WTC11 (cell line): ENCODE results near the gene SYN1. TPM values are rescaled to one million over a fixed set of nuclear protein-coding genes. Genes with fewer than 3 reads are reported as not detected.

Experiments
- ATAC-seq: fragments of 200-7000 bp; cut with Tn5 transposase; 2 replicates; pipeline ENCODE4 v1.10.0; 2021; ENCODE audit warnings: mild to moderate bottlenecking, moderate library complexity
- CTCF ChIA-PET: fragments of 300-600 bp; sonication (Branson Sonifier 250); formaldehyde crosslinking; loops from one replicate; lab custom pipeline; 2021; ENCODE audit warnings: antibody characterized with exemption; lab: Charles Lee
- POLR2A ChIA-PET: fragments of 350-600 bp; sonication (Branson Sonifier 250); formaldehyde crosslinking; loops from one replicate; lab custom pipeline; 2021; ENCODE audit warnings: antibody characterized with exemption; lab: Charles Lee
- DNase-seq: peaks from one replicate; pipeline ENCODE4 v3.0.0; 2021; ENCODE audit warnings: low spot score
- H3K27ac Mint-ChIP-seq: 2 replicates; pipeline ENCODE4 v1.8.0; 2021; ENCODE audit warnings: mixed read lengths
- H3K27me3 Mint-ChIP-seq: 2 replicates; pipeline ENCODE4 v1.8.0; 2021; ENCODE audit warnings: low read depth, mild to moderate bottlenecking, moderate library complexity, mixed read lengths
- H3K36me3 Mint-ChIP-seq: 2 replicates; pipeline ENCODE4 v1.8.0; 2021; ENCODE audit warnings: mixed read lengths
- H3K4me1 Mint-ChIP-seq: 2 replicates; pipeline ENCODE4 v1.8.0; 2022; ENCODE audit warnings: mixed read lengths
- H3K4me3 Mint-ChIP-seq: 2 replicates; pipeline ENCODE4 v1.8.0; 2021; ENCODE audit warnings: mild to moderate bottlenecking, moderate library complexity, mixed read lengths
- H3K9me3 Mint-ChIP-seq: 2 replicates; pipeline ENCODE4 v1.8.0; 2021; ENCODE audit warnings: mixed read lengths
- CBFB ChIP-seq: sonication (generic); formaldehyde crosslinking; IDR thresholded peaks from 2 replicates; pipeline ENCODE4 v1.8.1; 2022; ENCODE audit warnings: mild to moderate bottlenecking, low read depth, missing genetic modification reagents
- CREB1 ChIP-seq: sonication (generic); formaldehyde crosslinking; IDR thresholded peaks from 2 replicates; pipeline ENCODE4 v1.8.0; 2023; ENCODE audit warnings: mild to moderate bottlenecking, missing genetic modification reagents
- KAT7 ChIP-seq: sonication (generic); formaldehyde crosslinking; IDR thresholded peaks from 2 replicates; pipeline ENCODE4 v1.8.1; 2023; ENCODE audit warnings: missing genetic modification reagents, mild to moderate bottlenecking, borderline replicate concordance
- NFE2L1 ChIP-seq: sonication (generic); formaldehyde crosslinking; IDR thresholded peaks from 2 replicates; pipeline ENCODE4 v1.8.1; 2023; ENCODE audit warnings: missing genetic modification reagents
- NR1H2 ChIP-seq: sonication (generic); formaldehyde crosslinking; IDR thresholded peaks from 2 replicates; pipeline ENCODE4 v1.9.0; 2021; ENCODE audit warnings: mild to moderate bottlenecking, moderate library complexity, missing genetic modification reagents
- RORB ChIP-seq: fragments of 250-450 bp; sonication (Bioruptor Pico); IDR thresholded peaks from 2 replicates; pipeline ENCODE4 v1.9.0; 2021; ENCODE audit warnings: mild to moderate bottlenecking
- SP1 ChIP-seq: sonication (generic); formaldehyde crosslinking; conservative IDR thresholded peaks from 2 replicates; pipeline ENCODE4 v1.8.1; 2022; ENCODE audit warnings: missing genetic modification reagents
- USF1 ChIP-seq: sonication (generic); formaldehyde crosslinking; IDR thresholded peaks from 2 replicates; pipeline ENCODE4 v1.8.0; 2022; ENCODE audit warnings: mild to moderate bottlenecking, missing genetic modification reagents
- ZBTB21 ChIP-seq: sonication (generic); formaldehyde crosslinking; IDR thresholded peaks from 2 replicates; pipeline ENCODE4 v1.8.1; 2023; ENCODE audit warnings: mild to moderate bottlenecking, missing genetic modification reagents, borderline replicate concordance
- ZMAT4 ChIP-seq: fragments of 250-450 bp; sonication (Bioruptor Pico); IDR thresholded peaks from 2 replicates; pipeline ENCODE4 v1.9.0; 2021; ENCODE audit warnings: mild to moderate bottlenecking
- ZNF219 ChIP-seq: sonication (generic); formaldehyde crosslinking; IDR thresholded peaks from 2 replicates; pipeline ENCODE4 v1.8.0; 2023; ENCODE audit warnings: missing genetic modification reagents, mild to moderate bottlenecking, borderline replicate concordance
- ZNF232 ChIP-seq: sonication (generic); formaldehyde crosslinking; IDR thresholded peaks from 2 replicates; pipeline ENCODE4 v1.8.0; 2022; ENCODE audit warnings: mild to moderate bottlenecking, missing genetic modification reagents
- ZNF423 ChIP-seq: fragments of 250-450 bp; sonication (Bioruptor Pico); IDR thresholded peaks from 2 replicates; pipeline ENCODE4 v2.1.2; 2022; ENCODE audit warnings: mild to moderate bottlenecking, moderate library complexity
- ZNF532 ChIP-seq: fragments of 250-450 bp; sonication (Bioruptor Pico); IDR thresholded peaks from 2 replicates; pipeline ENCODE4 v1.9.0; 2021; ENCODE audit warnings: mild to moderate bottlenecking, borderline replicate concordance
- total RNA-seq: library from RNA; stranded (reverse); gene quantifications from 3 replicates; pipeline ENCODE4 v1.2.3, GENCODE V29; 2021
- TF ChIP-seq, protein P1 (sequence below): sonication (generic); formaldehyde crosslinking; IDR thresholded peaks from 2 replicates; pipeline ENCODE4 v1.8.0; 2022; ENCODE audit warnings: mild to moderate bottlenecking, missing genetic modification reagents
- TF ChIP-seq, protein P2 (sequence below): sonication (generic); formaldehyde crosslinking; IDR thresholded peaks from 2 replicates; pipeline ENCODE4 v1.8.1; 2022; ENCODE audit warnings: low read depth, mild to moderate bottlenecking, moderate library complexity, missing genetic modification reagents, borderline replicate concordance
- TF ChIP-seq, protein P3 (sequence below): sonication (generic); formaldehyde crosslinking; IDR thresholded peaks from 2 replicates; pipeline ENCODE4 v1.8.1; 2023; ENCODE audit warnings: mild to moderate bottlenecking, missing genetic modification reagents, borderline replicate concordance
- TF ChIP-seq, protein P4 (sequence below): sonication (generic); formaldehyde crosslinking; IDR thresholded peaks from 2 replicates; pipeline ENCODE4 v1.8.1; 2023; ENCODE audit warnings: mild to moderate bottlenecking, missing genetic modification reagents, moderate library complexity

SYN1 gene
- total RNA-seq, 1 experiment from 2014 or later = 7.1 TPM

GRCh38 chrX:47649271-47649670 is 29.6 kb upstream of the SYN1 start:
- TF ChIP-seq ZNF219 (CRISPR knock-in tag) (no peak), ZNF423 (CRISPR knock-in tag) (no peak), NFE2L1 (CRISPR knock-in tag) (no peak), NR1H2 (no peak), SP1 (CRISPR knock-in tag) (no peak), RORB (CRISPR knock-in tag) (no peak), ZBTB21 (CRISPR knock-in tag) (no peak), ZNF532 (CRISPR knock-in tag) (no peak)
- TF ChIP-seq, protein P1, sequence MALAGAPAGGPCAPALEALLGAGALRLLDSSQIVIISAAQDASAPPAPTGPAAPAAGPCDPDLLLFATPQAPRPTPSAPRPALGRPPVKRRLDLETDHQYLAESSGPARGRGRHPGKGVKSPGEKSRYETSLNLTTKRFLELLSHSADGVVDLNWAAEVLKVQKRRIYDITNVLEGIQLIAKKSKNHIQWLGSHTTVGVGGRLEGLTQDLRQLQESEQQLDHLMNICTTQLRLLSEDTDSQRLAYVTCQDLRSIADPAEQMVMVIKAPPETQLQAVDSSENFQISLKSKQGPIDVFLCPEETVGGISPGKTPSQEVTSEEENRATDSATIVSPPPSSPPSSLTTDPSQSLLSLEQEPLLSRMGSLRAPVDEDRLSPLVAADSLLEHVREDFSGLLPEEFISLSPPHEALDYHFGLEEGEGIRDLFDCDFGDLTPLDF (CRISPR knock-in tag) = no peak
- TF ChIP-seq, protein P2, sequence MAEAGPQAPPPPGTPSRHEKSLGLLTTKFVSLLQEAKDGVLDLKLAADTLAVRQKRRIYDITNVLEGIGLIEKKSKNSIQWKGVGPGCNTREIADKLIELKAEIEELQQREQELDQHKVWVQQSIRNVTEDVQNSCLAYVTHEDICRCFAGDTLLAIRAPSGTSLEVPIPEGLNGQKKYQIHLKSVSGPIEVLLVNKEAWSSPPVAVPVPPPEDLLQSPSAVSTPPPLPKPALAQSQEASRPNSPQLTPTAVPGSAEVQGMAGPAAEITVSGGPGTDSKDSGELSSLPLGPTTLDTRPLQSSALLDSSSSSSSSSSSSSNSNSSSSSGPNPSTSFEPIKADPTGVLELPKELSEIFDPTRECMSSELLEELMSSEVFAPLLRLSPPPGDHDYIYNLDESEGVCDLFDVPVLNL (CRISPR knock-in tag) = no peak
- no peak overlapping the region; the same call in 1 of the 2 replicates for H3K27ac Mint-ChIP-seq
- ATAC-seq = no peak
- H3K4me3 Mint-ChIP-seq = peak overlapping the region; percentile 80
- no peaks in the 10 kb centered on the region for H3K9me3 Mint-ChIP-seq
- H3K27me3 Mint-ChIP-seq = no peaks in the 10 kb centered on the region
- ChIA-PET POLR2A (no interaction called here), CTCF (no interaction called here)
- H3K4me1 Mint-ChIP-seq = peaks cover 26% of the 10 kb centered on the region
- no peak for DNase-seq
- peaks cover 13% of the 10 kb centered on the region for H3K36me3 Mint-ChIP-seq

- no peaks in the 10 kb centered on the region for H3K9me3 Mint-ChIP-seq
- CTCF ChIA-PET = no interaction called here
- H3K36me3 Mint-ChIP-seq = peaks cover 8% of the 10 kb centered on the region
- TF ChIP-seq ZNF423 (CRISPR knock-in tag) (no peak), CREB1 (CRISPR knock-in tag) (no peak), USF1 (no peak), KAT7 (no peak), ZNF232 (no peak), ZMAT4 (CRISPR knock-in tag) (no peak), CBFB (CRISPR knock-in tag) (no peak)
- TF ChIP-seq, protein P3, sequence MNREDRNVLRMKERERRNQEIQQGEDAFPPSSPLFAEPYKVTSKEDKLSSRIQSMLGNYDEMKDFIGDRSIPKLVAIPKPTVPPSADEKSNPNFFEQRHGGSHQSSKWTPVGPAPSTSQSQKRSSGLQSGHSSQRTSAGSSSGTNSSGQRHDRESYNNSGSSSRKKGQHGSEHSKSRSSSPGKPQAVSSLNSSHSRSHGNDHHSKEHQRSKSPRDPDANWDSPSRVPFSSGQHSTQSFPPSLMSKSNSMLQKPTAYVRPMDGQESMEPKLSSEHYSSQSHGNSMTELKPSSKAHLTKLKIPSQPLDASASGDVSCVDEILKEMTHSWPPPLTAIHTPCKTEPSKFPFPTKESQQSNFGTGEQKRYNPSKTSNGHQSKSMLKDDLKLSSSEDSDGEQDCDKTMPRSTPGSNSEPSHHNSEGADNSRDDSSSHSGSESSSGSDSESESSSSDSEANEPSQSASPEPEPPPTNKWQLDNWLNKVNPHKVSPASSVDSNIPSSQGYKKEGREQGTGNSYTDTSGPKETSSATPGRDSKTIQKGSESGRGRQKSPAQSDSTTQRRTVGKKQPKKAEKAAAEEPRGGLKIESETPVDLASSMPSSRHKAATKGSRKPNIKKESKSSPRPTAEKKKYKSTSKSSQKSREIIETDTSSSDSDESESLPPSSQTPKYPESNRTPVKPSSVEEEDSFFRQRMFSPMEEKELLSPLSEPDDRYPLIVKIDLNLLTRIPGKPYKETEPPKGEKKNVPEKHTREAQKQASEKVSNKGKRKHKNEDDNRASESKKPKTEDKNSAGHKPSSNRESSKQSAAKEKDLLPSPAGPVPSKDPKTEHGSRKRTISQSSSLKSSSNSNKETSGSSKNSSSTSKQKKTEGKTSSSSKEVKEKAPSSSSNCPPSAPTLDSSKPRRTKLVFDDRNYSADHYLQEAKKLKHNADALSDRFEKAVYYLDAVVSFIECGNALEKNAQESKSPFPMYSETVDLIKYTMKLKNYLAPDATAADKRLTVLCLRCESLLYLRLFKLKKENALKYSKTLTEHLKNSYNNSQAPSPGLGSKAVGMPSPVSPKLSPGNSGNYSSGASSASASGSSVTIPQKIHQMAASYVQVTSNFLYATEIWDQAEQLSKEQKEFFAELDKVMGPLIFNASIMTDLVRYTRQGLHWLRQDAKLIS = no peak
- TF ChIP-seq, protein P4, sequence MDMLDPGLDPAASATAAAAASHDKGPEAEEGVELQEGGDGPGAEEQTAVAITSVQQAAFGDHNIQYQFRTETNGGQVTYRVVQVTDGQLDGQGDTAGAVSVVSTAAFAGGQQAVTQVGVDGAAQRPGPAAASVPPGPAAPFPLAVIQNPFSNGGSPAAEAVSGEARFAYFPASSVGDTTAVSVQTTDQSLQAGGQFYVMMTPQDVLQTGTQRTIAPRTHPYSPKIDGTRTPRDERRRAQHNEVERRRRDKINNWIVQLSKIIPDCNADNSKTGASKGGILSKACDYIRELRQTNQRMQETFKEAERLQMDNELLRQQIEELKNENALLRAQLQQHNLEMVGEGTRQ = no peak
- H3K4me1 Mint-ChIP-seq = peaks cover 26% of the 10 kb centered on the region
- no peak overlapping the region for H3K27ac Mint-ChIP-seq
- DNase-seq (no peak), ATAC-seq (no peak)
- peak overlapping the region; percentile 39 for H3K4me3 Mint-ChIP-seq
- POLR2A ChIA-PET = no interaction called here
- no peaks in the 10 kb centered on the region for H3K27me3 Mint-ChIP-seq
Observed at GRCh38 chrX:47648376-47648775, 28.7 kb upstream of the SYN1 start.
